OCI-M1 (cell line): ENCODE data around the gene MACIR.

Source experiments
- DNase-seq: peaks from one replicate; lab custom pipeline; 2025; lab: John Stamatoyannopoulos, UW

MACIR gene

GRCh38 chr5:103245761-103246160 is 12.8 kb upstream of the MACIR start:
- no peak for DNase-seq

- DNase-seq = no peak
Measured at GRCh38 chr5:103247118-103247517, 11.4 kb upstream of the MACIR start.

GRCh38 chr5:103249068-103249467 is 9.5 kb upstream of the MACIR start:
- DNase-seq = no peak

- no peak for DNase-seq
Measured at GRCh38 chr5:103254921-103255320, 3.6 kb upstream of the MACIR start.

- no peak for DNase-seq
Measured at GRCh38 chr5:103255691-103256090, 2.9 kb upstream of the MACIR start.

- DNase-seq = peak; percentile 32
Measured at GRCh38 chr5:103256178-103256577, 2.4 kb upstream of the MACIR start.

GRCh38 chr5:103258957-103259704 is 568 bp downstream of the MACIR start:
- peak; percentile 87 for DNase-seq

GRCh38 chr5:103259705-103260355 is 1.3 kb downstream of the MACIR start:
- DNase-seq = peak; percentile 69

- DNase-seq = peak; percentile 43
Measured at GRCh38 chr5:103260951-103261350, 2.4 kb downstream of the MACIR start.

GRCh38 chr5:103262422-103262871 is 3.9 kb downstream of the MACIR start:
- peak; percentile 78 for DNase-seq

GRCh38 chr5:103263054-103263453 is 4.5 kb downstream of the MACIR start:
- DNase-seq = no peak

GRCh38 chr5:103264508-103264907 is 5.9 kb downstream of the MACIR start:
- DNase-seq = peak; percentile 45

- peak; percentile 20 for DNase-seq
Measured at GRCh38 chr5:103270581-103270980, 12.0 kb downstream of the MACIR start.

- DNase-seq = peak; percentile 44
Measured at GRCh38 chr5:103271570-103272289, 13.2 kb downstream of the MACIR start.

GRCh38 chr5:103272377-103272776 is 13.8 kb downstream of the MACIR start:
- DNase-seq = no peak

GRCh38 chr5:103273952-103274351 is 15.4 kb downstream of the MACIR start:
- no peak for DNase-seq

- no peak for DNase-seq
Measured at GRCh38 chr5:103275851-103276250, 17.3 kb downstream of the MACIR start.

- peak; percentile 33 for DNase-seq
Measured at GRCh38 chr5:103280967-103281366, 22.4 kb downstream of the MACIR start.

GRCh38 chr5:103283120-103283519 is 24.6 kb downstream of the MACIR start:
- no peak for DNase-seq

- no peak for DNase-seq
Measured at GRCh38 chr5:103283869-103284268, 25.3 kb downstream of the MACIR start.

- DNase-seq = no peak
Measured at GRCh38 chr5:103286622-103287021, 28.1 kb downstream of the MACIR start.

GRCh38 chr5:103289024-103289423 is 30.5 kb downstream of the MACIR start:
- DNase-seq = no peak

- no peak for DNase-seq
Measured at GRCh38 chr5:103290846-103291245, 32.3 kb downstream of the MACIR start.
